Measurements from ENCODE around the gene POU2AF3.

DNA sequence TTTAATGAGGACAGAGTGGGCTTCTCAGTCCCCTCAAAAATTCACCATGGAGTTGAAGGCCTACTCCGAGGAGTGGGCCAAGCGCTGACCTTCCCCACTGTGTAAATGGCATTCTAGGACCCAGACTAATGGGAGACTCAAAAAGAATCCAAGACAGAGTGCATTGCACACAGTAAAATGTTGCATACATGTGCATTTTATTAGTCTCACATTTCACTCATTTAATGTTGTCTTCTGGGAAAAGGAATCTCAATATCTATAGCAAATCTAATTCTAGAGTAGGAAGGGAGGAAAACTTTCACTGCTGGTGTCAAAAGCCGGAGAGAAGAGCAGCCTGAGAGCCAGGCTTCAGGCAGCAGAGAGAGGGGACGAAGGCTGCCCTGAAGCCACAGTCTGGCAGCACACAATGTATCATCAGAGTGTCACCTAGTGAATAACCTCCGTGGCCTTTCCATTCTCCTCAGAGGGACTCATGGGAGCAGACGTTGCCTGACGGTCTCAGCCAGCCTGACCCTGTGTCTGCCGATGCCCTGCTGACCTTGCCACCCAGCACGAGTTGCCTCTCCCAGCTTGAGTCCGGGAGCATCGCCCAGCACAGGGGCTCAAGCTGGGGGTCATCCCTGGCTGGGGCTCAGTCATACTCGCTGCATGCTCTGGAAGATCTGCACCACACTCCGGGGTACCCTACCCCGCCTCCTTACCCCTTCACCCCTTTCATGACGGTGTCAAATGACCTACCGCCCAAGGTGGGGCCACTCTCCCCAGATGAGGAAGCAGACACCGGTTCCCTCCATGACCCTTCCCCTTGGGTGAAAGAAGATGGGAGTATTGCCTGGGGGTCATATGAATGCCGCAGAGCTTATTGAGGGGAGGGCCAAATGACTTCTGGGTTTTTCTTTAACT is 12.9 kb upstream of the POU2AF3 start:
- TF ChIP-seq POLR2AphosphoS5 (IDR thresholded peaks at IDR 0.05; ENCODE audit: low read depth, low read length): no peak
- TF ChIP-seq POLR2A (IDR thresholded peaks at IDR 0.05; ENCODE audit: low read depth, low read length): no peak
- no peak for TF ChIP-seq TAF1 (IDR thresholded peaks at IDR 0.05; ENCODE audit: borderline replicate concordance, low read depth, low read length)
